ENCODE data around the gene NLGN2.

DNA sequence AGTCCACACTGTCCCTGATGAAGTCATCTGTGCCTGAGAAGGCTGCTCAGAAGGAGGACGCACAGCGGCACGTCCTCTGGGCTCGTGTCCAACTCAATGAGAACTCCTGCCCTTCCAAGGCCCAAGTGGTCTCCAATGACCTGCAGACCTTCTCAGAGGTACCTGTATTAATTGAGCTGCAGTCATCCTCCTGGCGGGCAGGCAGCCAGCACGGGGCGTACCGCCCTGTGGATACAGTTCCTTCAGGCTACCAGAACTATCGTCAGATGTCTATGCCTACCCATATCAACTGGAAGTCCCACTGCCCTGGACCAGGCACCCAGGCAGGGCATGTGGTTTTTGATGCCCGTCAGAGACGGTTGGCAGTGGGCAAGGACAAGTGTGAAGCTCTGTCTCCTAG lies 24.7 kb downstream of the NLGN2 start:
- TF ChIP-seq CTCF (conservative IDR thresholded peaks at IDR 0.05; ENCODE audit: low read depth, low read length) = no peak
- TF ChIP-seq EZH2 (IDR thresholded peaks at IDR 0.05; ENCODE audit: borderline replicate concordance, low read depth, low read length, poor library complexity, severe bottlenecking) = no peak
